Measurements from ENCODE around the gene GTF2F2.

The GTF2F2 gene

DNA sequence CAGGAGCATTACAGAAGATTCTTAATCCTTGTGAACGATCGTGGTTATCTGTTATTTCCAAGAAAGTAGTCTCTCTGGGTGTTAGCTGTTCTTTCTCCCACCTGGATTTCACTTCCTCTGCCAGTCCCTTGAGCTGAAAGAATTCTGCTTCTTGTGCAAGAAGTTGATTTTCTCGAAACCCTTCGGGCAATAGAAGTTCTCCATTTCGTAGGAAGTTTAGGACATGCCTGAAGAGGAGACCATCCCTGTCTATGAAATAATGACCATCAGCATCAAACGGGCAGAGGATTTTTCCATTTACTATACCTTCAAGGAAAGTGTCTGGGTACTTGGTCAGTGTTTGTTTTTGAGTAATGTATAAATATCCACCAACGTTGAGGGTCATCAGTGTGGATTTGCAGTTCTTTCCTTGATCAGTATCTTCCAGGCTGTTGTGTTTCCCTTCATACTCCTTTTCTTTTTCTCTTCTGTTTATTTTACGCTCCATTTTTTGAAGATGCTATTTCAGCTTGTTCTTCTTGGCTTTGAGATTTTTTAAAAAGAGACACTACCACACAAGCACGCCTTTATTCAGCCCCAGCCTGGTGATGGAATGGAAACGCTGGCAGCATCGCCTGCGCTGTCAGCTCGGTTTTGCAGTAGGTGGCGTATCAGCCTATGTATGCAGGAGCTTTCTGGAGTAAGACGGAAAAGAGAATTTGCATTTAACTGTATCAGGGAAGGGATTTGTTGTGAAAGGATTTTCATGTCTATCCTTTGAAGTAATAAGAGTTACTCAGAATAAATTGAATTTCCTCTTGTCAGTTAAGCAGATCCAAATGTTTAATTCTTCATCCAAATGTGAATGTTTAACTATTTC is 74.0 kb downstream of the GTF2F2 start:
- no peak for TF ChIP-seq EZH2 (IDR thresholded peaks at IDR 0.05; ENCODE audit: borderline replicate concordance, low read length)
- TF ChIP-seq, protein P1, sequence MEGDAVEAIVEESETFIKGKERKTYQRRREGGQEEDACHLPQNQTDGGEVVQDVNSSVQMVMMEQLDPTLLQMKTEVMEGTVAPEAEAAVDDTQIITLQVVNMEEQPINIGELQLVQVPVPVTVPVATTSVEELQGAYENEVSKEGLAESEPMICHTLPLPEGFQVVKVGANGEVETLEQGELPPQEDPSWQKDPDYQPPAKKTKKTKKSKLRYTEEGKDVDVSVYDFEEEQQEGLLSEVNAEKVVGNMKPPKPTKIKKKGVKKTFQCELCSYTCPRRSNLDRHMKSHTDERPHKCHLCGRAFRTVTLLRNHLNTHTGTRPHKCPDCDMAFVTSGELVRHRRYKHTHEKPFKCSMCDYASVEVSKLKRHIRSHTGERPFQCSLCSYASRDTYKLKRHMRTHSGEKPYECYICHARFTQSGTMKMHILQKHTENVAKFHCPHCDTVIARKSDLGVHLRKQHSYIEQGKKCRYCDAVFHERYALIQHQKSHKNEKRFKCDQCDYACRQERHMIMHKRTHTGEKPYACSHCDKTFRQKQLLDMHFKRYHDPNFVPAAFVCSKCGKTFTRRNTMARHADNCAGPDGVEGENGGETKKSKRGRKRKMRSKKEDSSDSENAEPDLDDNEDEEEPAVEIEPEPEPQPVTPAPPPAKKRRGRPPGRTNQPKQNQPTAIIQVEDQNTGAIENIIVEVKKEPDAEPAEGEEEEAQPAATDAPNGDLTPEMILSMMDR (IDR thresholded peaks at IDR 0.05; ENCODE audit: low read length) = no peak
- Histone ChIP-seq H3K9ac (ENCODE audit: low read length) (no peak overlapping the region), H3K27ac (ENCODE audit: low read depth, low read length, poor library complexity, severe bottlenecking) (no peak overlapping the region), H3K9me2 (ENCODE audit: low read depth, low read length) (no peaks in the 10 kb centered on the region), H3K4me1 (ENCODE audit: insufficient read depth, low read length, severe bottlenecking) (no peaks in the 10 kb centered on the region), H4K20me1 (ENCODE audit: insufficient read depth, low read length) (no peaks in the 10 kb centered on the region), H3F3A (ENCODE audit: insufficient read depth, low read length) (no peaks in the 10 kb centered on the region), H3K4me2 (ENCODE audit: low read length) (no peak overlapping the region), H2AFZ (ENCODE audit: low read length) (no peak overlapping the region), H3K9me3 (ENCODE audit: low read length) (no peaks in the 10 kb centered on the region), H3K79me2 (ENCODE audit: insufficient read depth, low read length) (no peaks in the 10 kb centered on the region), H3K27me3 (ENCODE audit: insufficient read depth, low read length) (no peaks in the 10 kb centered on the region), H3K4me3 (ENCODE audit: low read depth, low read length, poor library complexity, severe bottlenecking) (no peak overlapping the region), H3K36me3 (ENCODE audit: insufficient read depth, low read length) (no peaks in the 10 kb centered on the region)

DNA sequence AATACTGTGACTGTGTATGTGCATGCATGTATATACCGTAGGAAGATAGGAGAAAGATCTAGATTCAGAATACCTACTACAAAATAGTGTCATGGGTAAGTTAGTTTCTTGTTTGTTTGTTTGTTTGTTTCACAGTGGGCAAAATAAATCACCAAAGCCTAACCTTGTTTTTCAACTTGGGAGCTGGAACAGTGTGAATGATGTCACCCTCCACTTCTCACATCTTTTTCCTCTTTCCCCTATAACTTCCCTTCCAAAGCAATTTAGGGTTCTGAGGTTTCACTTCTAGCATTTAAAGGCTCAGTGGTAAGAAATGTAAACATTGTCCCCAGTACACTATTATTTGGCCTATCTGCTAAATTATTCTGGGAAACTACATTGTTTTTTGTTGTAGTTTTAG is 75.1 kb downstream of the GTF2F2 start:
- no peak overlapping the region for H3K4me2 ChIP-seq (ENCODE audit: low read length)
- no peaks in the 10 kb centered on the region for H3K9me3 ChIP-seq (ENCODE audit: low read length)
- H3K79me2 ChIP-seq (ENCODE audit: insufficient read depth, low read length) = no peaks in the 10 kb centered on the region
- no peak overlapping the region for H3K27ac ChIP-seq (ENCODE audit: low read depth, low read length, poor library complexity, severe bottlenecking)
- TF ChIP-seq, protein P1 (IDR thresholded peaks at IDR 0.05; ENCODE audit: low read length) = no peak
- TF ChIP-seq EZH2 (IDR thresholded peaks at IDR 0.05; ENCODE audit: borderline replicate concordance, low read length) = no peak
- no peak overlapping the region for H3K9ac ChIP-seq (ENCODE audit: low read length)
- no peak overlapping the region for H3K4me3 ChIP-seq (ENCODE audit: low read depth, low read length, poor library complexity, severe bottlenecking)
- H2AFZ ChIP-seq (ENCODE audit: low read length) = no peak overlapping the region
- H3K9me2 ChIP-seq (ENCODE audit: low read depth, low read length) = no peaks in the 10 kb centered on the region
- H3K36me3 ChIP-seq (ENCODE audit: insufficient read depth, low read length) = no peaks in the 10 kb centered on the region
- no peaks in the 10 kb centered on the region for H3K4me1 ChIP-seq (ENCODE audit: insufficient read depth, low read length, severe bottlenecking)
- H3F3A ChIP-seq (ENCODE audit: insufficient read depth, low read length) = no peaks in the 10 kb centered on the region
- H4K20me1 ChIP-seq (ENCODE audit: insufficient read depth, low read length) = no peaks in the 10 kb centered on the region
- H3K27me3 ChIP-seq (ENCODE audit: insufficient read depth, low read length) = no peaks in the 10 kb centered on the region

DNA sequence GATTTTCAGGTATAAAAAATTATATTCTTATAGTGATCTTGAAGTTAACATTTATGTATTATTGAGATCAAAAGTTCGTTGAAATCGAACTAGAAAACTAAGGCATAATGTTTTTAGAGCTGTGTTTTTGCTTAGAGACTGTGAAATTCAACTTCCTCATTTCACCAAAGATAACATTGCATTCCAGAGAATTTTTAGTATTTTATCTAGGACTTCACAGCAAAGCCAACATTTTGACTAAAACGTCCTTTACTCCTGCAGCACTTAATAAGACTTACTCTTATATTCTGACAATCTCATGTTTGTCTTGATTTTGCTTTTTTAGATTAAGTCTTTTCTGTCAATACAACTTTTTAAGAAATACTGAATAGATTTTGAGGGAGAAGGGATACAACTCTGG is 75.8 kb downstream of the GTF2F2 start:
- no peaks in the 10 kb centered on the region for H3K36me3 ChIP-seq (ENCODE audit: insufficient read depth, low read length)
- H3K4me2 ChIP-seq (ENCODE audit: low read length) = no peak overlapping the region
- TF ChIP-seq, protein P1 (IDR thresholded peaks at IDR 0.05; ENCODE audit: low read length) = no peak
- H2AFZ ChIP-seq (ENCODE audit: low read length) = no peak overlapping the region
- H3K27me3 ChIP-seq (ENCODE audit: insufficient read depth, low read length) = no peaks in the 10 kb centered on the region
- no peaks in the 10 kb centered on the region for H3K9me2 ChIP-seq (ENCODE audit: low read depth, low read length)
- H3K27ac ChIP-seq (ENCODE audit: low read depth, low read length, poor library complexity, severe bottlenecking) = no peak overlapping the region
- no peaks in the 10 kb centered on the region for H4K20me1 ChIP-seq (ENCODE audit: insufficient read depth, low read length)
- H3K79me2 ChIP-seq (ENCODE audit: insufficient read depth, low read length) = no peaks in the 10 kb centered on the region
- H3F3A ChIP-seq (ENCODE audit: insufficient read depth, low read length) = no peaks in the 10 kb centered on the region
- no peak overlapping the region for H3K4me3 ChIP-seq (ENCODE audit: low read depth, low read length, poor library complexity, severe bottlenecking)
- H3K9me3 ChIP-seq (ENCODE audit: low read length) = no peaks in the 10 kb centered on the region
- no peak overlapping the region for H3K9ac ChIP-seq (ENCODE audit: low read length)
- no peaks in the 10 kb centered on the region for H3K4me1 ChIP-seq (ENCODE audit: insufficient read depth, low read length, severe bottlenecking)

Data from OCI-LY1 (cell line).